ENCODE results near the gene STIM2.

DNA sequence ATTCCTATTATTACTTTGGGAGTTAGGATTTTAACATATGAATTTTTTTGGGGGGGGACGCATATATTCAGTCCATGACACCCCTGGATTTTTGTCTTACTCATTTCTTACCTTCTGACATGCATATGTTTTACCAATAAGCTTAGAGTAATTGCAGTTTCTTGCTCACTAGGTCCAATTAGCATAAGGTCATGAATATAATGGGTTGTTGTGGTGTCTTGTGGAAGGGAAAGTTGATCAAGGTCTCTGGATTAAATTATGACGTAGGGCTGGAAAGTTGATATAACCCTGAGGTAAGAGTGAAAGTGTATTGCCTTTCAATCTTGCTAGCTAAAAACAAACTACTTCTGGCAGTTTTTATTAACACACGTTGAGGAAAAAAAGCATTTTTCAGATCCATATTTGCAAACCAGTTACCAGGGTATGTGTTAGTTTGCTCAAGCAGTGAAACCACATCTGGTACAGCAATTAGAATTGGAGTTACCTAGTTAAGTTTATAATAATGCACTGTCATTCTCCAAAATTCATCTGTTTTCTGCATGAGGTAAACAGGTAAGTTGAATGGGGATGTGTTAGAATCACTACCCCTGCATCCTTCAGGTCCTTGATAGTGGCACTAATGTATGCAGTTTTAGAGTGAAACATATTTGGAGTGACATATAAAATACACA is 32.0 kb downstream of the STIM2 start:
- TF ChIP-seq CTCF (IDR thresholded peaks at IDR 0.05), result no peak
- no peak for TF ChIP-seq EZH2 (IDR thresholded peaks at IDR 0.05)
- no peak for TF ChIP-seq EZH2phosphoT487 (IDR thresholded peaks at IDR 0.05)

Data from neural progenitor cell (in vitro differentiated cells).